ENCODE data around the gene PTX4. TPM values are rescaled to one million over a fixed set of nuclear protein-coding genes. Genes with fewer than 3 reads are reported as not detected.

PTX4 gene
- total and polyA plus RNA-seq, 9 of the 15 experiments (the other 6 are each of a cell fraction or from before 2014, with no cell fraction given) = 0.11 TPM; not detected in 8

DNA sequence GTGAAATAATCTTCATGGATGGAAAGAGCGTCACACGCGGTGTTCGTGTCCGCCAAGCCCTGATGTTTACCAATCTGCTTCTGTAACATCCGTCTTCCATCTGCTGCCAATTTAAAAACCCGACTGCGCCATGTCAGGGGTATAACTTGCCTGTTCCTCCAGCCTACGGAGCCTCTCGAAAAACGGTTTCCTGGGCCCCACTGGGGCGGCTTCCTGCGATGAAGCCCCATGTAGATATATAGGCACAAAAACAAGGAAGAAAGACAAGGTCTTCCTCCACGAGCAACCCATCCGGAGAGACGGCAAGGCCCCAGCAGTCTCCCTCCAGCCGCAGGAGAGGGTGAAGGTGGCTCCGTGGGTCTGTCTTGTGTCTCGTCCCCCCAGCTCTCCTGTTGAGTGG is at the start of gene PTX4 (continued):
- TF ChIP-seq, protein P1, sequence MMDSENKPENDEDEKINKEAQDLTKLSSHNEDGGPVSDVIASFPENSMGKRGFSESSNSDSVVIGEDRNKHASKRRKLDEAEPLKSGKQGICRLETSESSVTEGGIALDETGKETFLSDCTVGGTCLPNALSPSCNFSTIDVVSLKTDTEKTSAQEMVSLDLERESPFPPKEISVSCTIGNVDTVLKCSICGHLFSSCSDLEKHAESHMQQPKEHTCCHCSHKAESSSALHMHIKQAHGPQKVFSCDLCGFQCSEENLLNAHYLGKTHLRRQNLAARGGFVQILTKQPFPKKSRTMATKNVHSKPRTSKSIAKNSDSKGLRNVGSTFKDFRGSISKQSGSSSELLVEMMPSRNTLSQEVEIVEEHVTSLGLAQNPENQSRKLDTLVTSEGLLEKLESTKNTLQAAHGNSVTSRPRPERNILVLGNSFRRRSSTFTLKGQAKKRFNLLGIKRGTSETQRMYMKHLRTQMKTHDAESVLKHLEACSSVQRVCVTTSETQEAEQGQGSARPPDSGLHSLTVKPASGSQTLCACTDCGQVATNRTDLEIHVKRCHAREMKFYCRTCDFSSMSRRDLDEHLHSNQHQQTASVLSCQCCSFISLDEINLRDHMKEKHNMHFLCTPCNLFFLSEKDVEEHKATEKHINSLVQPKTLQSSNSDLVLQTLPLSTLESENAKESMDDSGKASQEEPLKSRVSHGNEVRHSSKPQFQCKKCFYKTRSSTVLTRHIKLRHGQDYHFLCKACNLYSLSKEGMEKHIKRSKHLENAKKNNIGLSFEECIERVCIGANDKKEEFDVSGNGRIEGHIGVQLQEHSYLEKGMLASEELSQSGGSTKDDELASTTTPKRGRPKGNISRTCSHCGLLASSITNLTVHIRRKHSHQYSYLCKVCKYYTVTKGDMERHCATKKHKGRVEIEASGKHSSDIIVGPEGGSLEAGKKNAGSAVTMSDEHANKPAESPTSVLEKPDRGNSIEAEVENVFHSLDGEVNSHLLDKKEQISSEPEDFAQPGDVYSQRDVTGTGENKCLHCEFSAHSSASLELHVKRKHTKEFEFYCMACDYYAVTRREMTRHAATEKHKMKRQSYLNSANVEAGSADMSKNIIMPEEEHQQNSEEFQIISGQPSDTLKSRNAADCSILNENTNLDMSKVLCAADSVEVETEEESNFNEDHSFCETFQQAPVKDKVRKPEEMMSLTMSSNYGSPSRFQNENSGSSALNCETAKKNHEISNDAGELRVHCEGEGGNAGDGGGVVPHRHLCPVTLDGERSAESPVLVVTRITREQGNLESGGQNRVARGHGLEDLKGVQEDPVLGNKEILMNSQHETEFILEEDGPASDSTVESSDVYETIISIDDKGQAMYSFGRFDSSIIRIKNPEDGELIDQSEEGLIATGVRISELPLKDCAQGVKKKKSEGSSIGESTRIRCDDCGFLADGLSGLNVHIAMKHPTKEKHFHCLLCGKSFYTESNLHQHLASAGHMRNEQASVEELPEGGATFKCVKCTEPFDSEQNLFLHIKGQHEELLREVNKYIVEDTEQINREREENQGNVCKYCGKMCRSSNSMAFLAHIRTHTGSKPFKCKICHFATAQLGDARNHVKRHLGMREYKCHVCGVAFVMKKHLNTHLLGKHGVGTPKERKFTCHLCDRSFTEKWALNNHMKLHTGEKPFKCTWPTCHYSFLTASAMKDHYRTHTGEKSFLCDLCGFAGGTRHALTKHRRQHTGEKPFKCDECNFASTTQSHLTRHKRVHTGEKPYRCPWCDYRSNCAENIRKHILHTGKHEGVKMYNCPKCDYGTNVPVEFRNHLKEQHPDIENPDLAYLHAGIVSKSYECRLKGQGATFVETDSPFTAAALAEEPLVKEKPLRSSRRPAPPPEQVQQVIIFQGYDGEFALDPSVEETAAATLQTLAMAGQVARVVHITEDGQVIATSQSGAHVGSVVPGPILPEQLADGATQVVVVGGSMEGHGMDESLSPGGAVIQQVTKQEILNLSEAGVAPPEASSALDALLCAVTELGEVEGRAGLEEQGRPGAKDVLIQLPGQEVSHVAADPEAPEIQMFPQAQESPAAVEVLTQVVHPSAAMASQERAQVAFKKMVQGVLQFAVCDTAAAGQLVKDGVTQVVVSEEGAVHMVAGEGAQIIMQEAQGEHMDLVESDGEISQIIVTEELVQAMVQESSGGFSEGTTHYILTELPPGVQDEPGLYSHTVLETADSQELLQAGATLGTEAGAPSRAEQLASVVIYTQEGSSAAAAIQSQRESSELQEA (IDR thresholded peaks at IDR 0.05; ENCODE audit: low read depth) = no peak
- TF ChIP-seq BRF1 (IDR thresholded peaks at IDR 0.05; ENCODE audit: borderline replicate concordance, extremely low read depth, insufficient read length) (no peak), FOXM1 (IDR thresholded peaks at IDR 0.05; ENCODE audit: low read depth) (no peak), FOXM1 (CRISPR knock-in tag; IDR thresholded peaks at IDR 0.05; ENCODE audit: low read depth) (no peak), BRD9 (IDR thresholded peaks at IDR 0.05; ENCODE audit: low read depth, partially characterized antibody) (no peak), JUN (IDR thresholded peaks at IDR 0.05; ENCODE audit: borderline replicate concordance, low read depth, low read length) (no peak), JUN (CRISPR knock-in tag; IDR thresholded peaks at IDR 0.05; ENCODE audit: borderline replicate concordance) (no peak), FOXP1 (CRISPR knock-in tag; IDR thresholded peaks at IDR 0.05) (no peak)
- TF ChIP-seq, protein P2, sequence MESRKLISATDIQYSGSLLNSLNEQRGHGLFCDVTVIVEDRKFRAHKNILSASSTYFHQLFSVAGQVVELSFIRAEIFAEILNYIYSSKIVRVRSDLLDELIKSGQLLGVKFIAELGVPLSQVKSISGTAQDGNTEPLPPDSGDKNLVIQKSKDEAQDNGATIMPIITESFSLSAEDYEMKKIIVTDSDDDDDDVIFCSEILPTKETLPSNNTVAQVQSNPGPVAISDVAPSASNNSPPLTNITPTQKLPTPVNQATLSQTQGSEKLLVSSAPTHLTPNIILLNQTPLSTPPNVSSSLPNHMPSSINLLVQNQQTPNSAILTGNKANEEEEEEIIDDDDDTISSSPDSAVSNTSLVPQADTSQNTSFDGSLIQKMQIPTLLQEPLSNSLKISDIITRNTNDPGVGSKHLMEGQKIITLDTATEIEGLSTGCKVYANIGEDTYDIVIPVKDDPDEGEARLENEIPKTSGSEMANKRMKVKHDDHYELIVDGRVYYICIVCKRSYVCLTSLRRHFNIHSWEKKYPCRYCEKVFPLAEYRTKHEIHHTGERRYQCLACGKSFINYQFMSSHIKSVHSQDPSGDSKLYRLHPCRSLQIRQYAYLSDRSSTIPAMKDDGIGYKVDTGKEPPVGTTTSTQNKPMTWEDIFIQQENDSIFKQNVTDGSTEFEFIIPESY (CRISPR knock-in tag; IDR thresholded peaks at IDR 0.05) = no peak
